A549 (cell line): ENCODE measurements around the gene IFIT2. TPM values are rescaled to one million over a fixed set of nuclear protein-coding genes. Genes with fewer than 3 reads are reported as not detected.

Experiments
- ATAC-seq, 2 experiments: fragments of 200-7000 bp in 1 of 2; fragments of >200 bp in 1 of 2; cut with Nextera tagmentation in 1 of 2; cut with Tn5 transposase in 1 of 2; 3 replicates each; pipeline versions ENCODE4 v1.8.0 to v1.9.1; 2018 to 2020; ENCODE audit warnings: mild to moderate bottlenecking in 1 of 2, moderate library complexity in 1 of 2
- CTCF ChIA-PET: fragments of 300-600 bp; sonication (Branson Sonifier 250); formaldehyde crosslinking; extraction: SDS; loops from one replicate; lab custom pipeline; 2021; ENCODE audit warnings: antibody characterized with exemption, inconsistent platforms; lab: Yijun Ruan, JAX
- POLR2A ChIA-PET: fragments of 350-600 bp; formaldehyde crosslinking; extraction: SDS; loops from one replicate; lab custom pipeline; 2021; ENCODE audit warnings: antibody characterized with exemption, inconsistent platforms; lab: Yijun Ruan, JAX
- DNase-seq, 2 experiments: peaks; one replicate each; pipeline versions ENCODE4 v3.0.0 to v3.0.0-alpha.2; 2011 to 2016; ENCODE audit warnings: low read depth in 1 of 2, low spot score in 1 of 2
- FAIRE-seq: peaks from 2 replicates; lab custom pipeline; 2011; peaks lifted over from hg19 to GRCh38; lab: Jason Lieb, UNC
- H3K27ac ChIP-seq, 2 experiments: fragments of >200 bp; sonication (Bioruptor Twin); formaldehyde crosslinking; 3 replicates each; pipeline ENCODE4 v1.5.1; 2016 to 2017
- H3K4me1 ChIP-seq: fragments of >200 bp; sonication (Bioruptor Twin); formaldehyde crosslinking; 3 replicates; pipeline ENCODE4 v1.6.1; 2016
- H3K4me2 ChIP-seq: fragments of >200 bp; sonication (Bioruptor Twin); formaldehyde crosslinking; 3 replicates; pipeline ENCODE4 v1.6.1; 2016
- H3K4me3 ChIP-seq: fragments of >200 bp; sonication (Bioruptor Twin); formaldehyde crosslinking; 3 replicates; pipeline ENCODE4 v1.5.1; 2016
- H3K9me3 ChIP-seq: fragments of >200 bp; sonication (Bioruptor Twin); formaldehyde crosslinking; 3 replicates; pipeline ENCODE4 v1.6.1; 2016
- ATOH8 ChIP-seq: fragments of 250-450 bp; sonication (Bioruptor Pico); IDR thresholded peaks from 2 replicates; pipeline ENCODE4 v1.5.0; 2020; ENCODE audit warnings: low read depth, mild to moderate bottlenecking, moderate library complexity
- CTCF ChIP-seq: fragments of >200 bp; sonication (Bioruptor Twin); formaldehyde crosslinking; IDR thresholded peaks from 3 replicates; pipeline ENCODE4 v1.5.1; 2016
- EHMT2 ChIP-seq: fragments of 200-600 bp; sonication (generic); IDR thresholded peaks from 2 replicates; pipeline ENCODE4 v1.6.1; 2016; ENCODE audit warnings: antibody characterized with exemption, low read depth, mild to moderate bottlenecking, moderate library complexity
- ESRRA ChIP-seq: fragments of 150-350 bp; IDR thresholded peaks from 2 replicates; pipeline ENCODE4 v1.6.1; 2014; ENCODE audit warnings: mild to moderate bottlenecking, low read length, borderline replicate concordance
- FOSB ChIP-seq: fragments of 250-450 bp; sonication (Bioruptor Pico); IDR thresholded peaks from 2 replicates; pipeline ENCODE4 v1.5.0; 2020; ENCODE audit warnings: mild to moderate bottlenecking, moderate library complexity
- FOSL2 ChIP-seq, 2 experiments: fragments of 450-650 bp in 1 of 2; fragments of >200 bp in 1 of 2; sonication (Bioruptor Twin) in 1 of 2; formaldehyde crosslinking; IDR thresholded peaks; 2 replicates each; pipeline versions ENCODE4 v1.5.0 to v1.6.1; 2016 to 2020; ENCODE audit warnings: mild to moderate bottlenecking in 1 of 2, moderate library complexity in 1 of 2
- FOXS1 ChIP-seq: fragments of 250-450 bp; sonication (Bioruptor Pico); IDR thresholded peaks from 2 replicates; pipeline ENCODE4 v1.5.0; 2020; ENCODE audit warnings: mild to moderate bottlenecking, moderate library complexity
- GATA3 ChIP-seq: IDR thresholded peaks from 2 replicates; pipeline ENCODE4 v1.6.1; 2012; ENCODE audit warnings: borderline replicate concordance
- KDM1A ChIP-seq: fragments of 200-600 bp; sonication (generic); IDR thresholded peaks from 2 replicates; pipeline ENCODE4 v1.6.1; 2016; ENCODE audit warnings: low read depth, mild to moderate bottlenecking
- MAFK ChIP-seq: fragments of 450-650 bp; IDR thresholded peaks from 2 replicates; pipeline ENCODE4 v1.6.1; 2014; ENCODE audit not compliant: partially characterized antibody
- MYC ChIP-seq: IDR thresholded peaks from 2 replicates; pipeline ENCODE4 v1.6.1; 2012; ENCODE audit warnings: mild to moderate bottlenecking, inconsistent platforms, low read length, improper control_type of control experiment, borderline replicate concordance
- NFE2L2 ChIP-seq: fragments of 150-350 bp; conservative IDR thresholded peaks from 2 replicates; pipeline ENCODE4 v1.6.1; 2014; ENCODE audit warnings: low read length
- NPAS2 ChIP-seq: fragments of 250-450 bp; sonication (Bioruptor Pico); IDR thresholded peaks from 2 replicates; pipeline ENCODE4 v1.8.0; 2022; ENCODE audit warnings: mild to moderate bottlenecking, moderate library complexity, borderline replicate concordance
- PHF8 ChIP-seq: fragments of 200-600 bp; sonication (generic); IDR thresholded peaks from 2 replicates; pipeline ENCODE4 v1.6.1; 2016; ENCODE audit warnings: low read depth, mild to moderate bottlenecking, antibody characterized with exemption, moderate library complexity, borderline replicate concordance
- POLR2A ChIP-seq: IDR thresholded peaks from 2 replicates; pipeline ENCODE4 v1.6.1; 2012; ENCODE audit warnings: mild to moderate bottlenecking, low read length
- POLR2AphosphoS2 ChIP-seq: conservative IDR thresholded peaks from 2 replicates; pipeline ENCODE4 v1.6.1; 2012; ENCODE audit warnings: low read length, improper control_type of control experiment, inconsistent platforms
- RARB ChIP-seq: fragments of 250-450 bp; sonication (Bioruptor Pico); IDR thresholded peaks from 2 replicates; pipeline ENCODE4 v1.8.0; 2021; ENCODE audit warnings: mild to moderate bottlenecking, moderate library complexity
- WGBS: methylation state at CpG from one replicate; pipeline ENCODE4 v1.1.6; 2017; ENCODE audit errors: missing lambda C conversion rate; 5-methylcytosine and 5-hydroxymethylcytosine counted together
- polyA plus RNA-seq, 4 experiments: library from polyadenylated mRNA; depleted of rRNA in 3 of 4; stranded (reverse); fragments of >200 nt; fragmentation: RNase III in 1 of 4; extraction: RNeasy Plus Mini Kit Qiagen cat#74134 plus additional on column Dnase treatment in 1 of 4; gene quantifications; 2 replicates in 3 of 4; 3 replicates in 1 of 4; pipeline ENCODE4 v1.2.3, GENCODE V29; 2011 to 2017

The IFIT2 gene
- polyA plus RNA-seq, 2 of the 4 experiments (the other 2 are of a cell fraction): 0.75 to 1.1 TPM

- TF ChIP-seq CTCF (no peak), FOSB (CRISPR knock-in tag) (no peak), ATOH8 (CRISPR knock-in tag) (no peak), FOXS1 (no peak), ESRRA (no peak), PHF8 (no peak), RARB (CRISPR knock-in tag) (no peak), POLR2A (no peak)
These were observed 34.4 kb downstream of the IFIT2 start (continued) for GRCh38 chr10:89336241-89336640.

- ATAC-seq: no peak
- no peaks in the 10 kb centered on the region for H3K9me3 ChIP-seq
- POLR2A ChIA-PET: no interaction called here
- H3K4me2 ChIP-seq: no peak overlapping the region
- FAIRE-seq: no peak
- DNase-seq: peak in 1 of 2 experiments; percentile 13
- CTCF ChIA-PET: interaction anchor here (1.4 to 3.0 kb wide), 2 partner anchors 11 to 31 kb away, joined by 4 to 8 read pairs; no protein-coding TSS in a partner anchor
- TF ChIP-seq POLR2AphosphoS2 (no peak), FOSL2 (IDR thresholded peaks at IDR 0.05) (no peak), FOSL2 (CRISPR knock-in tag; IDR thresholded peaks at IDR 0.05) (peak; percentile 36; the same call in 1 of the 2 replicates)
- no peak overlapping the region for H3K27ac ChIP-seq
- no peak overlapping the region for H3K4me3 ChIP-seq
- H3K4me1 ChIP-seq: peaks cover 19% of the 10 kb centered on the region
- WGBS: 68% methylated on average over 6 of the region's 6 CpGs
These were observed 35.6 kb downstream of the IFIT2 start for GRCh38 chr10:89337484-89337883.

- CTCF ChIA-PET: interaction anchor here (1.0 to 3.0 kb wide), 2 partner anchors 10 to 31 kb away, joined by 3 to 8 read pairs; no protein-coding TSS in a partner anchor
- Histone ChIP-seq H3K27ac (no peak overlapping the region), H3K4me1 (peaks cover 12% of the 10 kb centered on the region), H3K4me3 (no peak overlapping the region), H3K4me2 (no peak overlapping the region), H3K9me3 (no peaks in the 10 kb centered on the region)
- ATAC-seq: no peak
- POLR2A ChIA-PET: no interaction called here
- no peak for FAIRE-seq
- WGBS: 96% methylated on average over 3 of the region's 3 CpGs
- DNase-seq: no peak
- TF ChIP-seq GATA3 (no peak), MYC (no peak), KDM1A (no peak), NFE2L2 (no peak), MAFK (peak; percentile 91)
These were observed 36.9 kb downstream of the IFIT2 start for GRCh38 chr10:89338713-89339112.

GRCh38 chr10:89339875-89340274 lies 38.0 kb downstream of the IFIT2 start:
- POLR2A ChIA-PET: interaction anchor here (2.1 kb wide), 1 partner anchor 12 kb away, joined by 8 read pairs; the partner anchor contains the start of gene IFIT3
- no peak for DNase-seq
- CTCF ChIA-PET: interaction anchor here (0.7 to 3.0 kb wide), 4 partner anchors 9 to 319 kb away, joined by 3 to 8 read pairs (median 3); no protein-coding TSS in a partner anchor
- WGBS: 84% methylated on average over 4 of the region's 4 CpGs
- Histone ChIP-seq H3K27ac (no peak overlapping the region), H3K4me2 (no peak overlapping the region), H3K9me3 (no peaks in the 10 kb centered on the region), H3K4me1 (peaks cover 10% of the 10 kb centered on the region; the same call in 2 of the 3 replicates), H3K4me3 (no peak overlapping the region)
- TF ChIP-seq EHMT2: no peak
- TF ChIP-seq NPAS2 (CRISPR knock-in tag): no peak
- no peak for ATAC-seq
- no peak for FAIRE-seq
